MM.1S (cell line): Measurements from ENCODE around the gene AKAP8L.
A peak's percentile ranks its signal among the peaks of the same experiment; 100 is the strongest.

Experiments
- DNase-seq: peaks from one replicate; pipeline ENCODE4 v3.0.0-alpha.2; 2015
- H2AFZ ChIP-seq: fragments of 300-600 bp; sonication (generic); 2 replicates; pipeline ENCODE4 v1.6.0; 2016; ENCODE audit warnings: antibody characterized with exemption, low read length
- H3F3A ChIP-seq: fragments of 300-600 bp; sonication (generic); 2 replicates; pipeline ENCODE4 v1.6.1; 2016; ENCODE audit warnings: mild to moderate bottlenecking, antibody characterized with exemption, low read length, moderate library complexity, mixed read lengths; ENCODE audit not compliant: insufficient read depth
- H3K27ac ChIP-seq: fragments of 300-600 bp; sonication (generic); 2 replicates; pipeline ENCODE4 v1.5.1; 2016; ENCODE audit warnings: mild to moderate bottlenecking, low read length
- H3K27me3 ChIP-seq: fragments of 300-600 bp; sonication (generic); replicated peaks from 2 replicates; pipeline ENCODE4 v1.6.0; 2016; ENCODE audit warnings: low read length; ENCODE audit not compliant: insufficient read depth
- H3K36me3 ChIP-seq: fragments of 300-600 bp; sonication (generic); replicated peaks from 2 replicates; pipeline ENCODE4 v1.6.1; 2016; ENCODE audit warnings: mild to moderate bottlenecking, low read length, mixed read lengths; ENCODE audit not compliant: insufficient read depth
- H3K4me1 ChIP-seq: fragments of 300-600 bp; sonication (generic); 2 replicates; pipeline ENCODE4 v1.6.1; 2016; ENCODE audit warnings: low read length, mixed read lengths
- H3K4me2 ChIP-seq: fragments of 300-600 bp; sonication (generic); 2 replicates; pipeline ENCODE4 v1.6.0; 2016; ENCODE audit warnings: low read depth, low read length
- H3K4me3 ChIP-seq: fragments of 300-600 bp; sonication (generic); 2 replicates; pipeline ENCODE4 v1.5.1; 2016; ENCODE audit warnings: low read length, mixed read lengths
- H3K79me2 ChIP-seq: fragments of 300-600 bp; sonication (generic); 2 replicates; pipeline ENCODE4 v1.6.1; 2016; ENCODE audit warnings: mixed run types, low read length, mixed read lengths
- H3K9ac ChIP-seq: fragments of 300-600 bp; sonication (generic); 2 replicates; pipeline ENCODE4 v1.6.1; 2016; ENCODE audit warnings: low read length, mixed read lengths
- H3K9me2 ChIP-seq: fragments of 300-600 bp; sonication (generic); replicated peaks from 2 replicates; pipeline ENCODE4 v1.6.1; 2016; ENCODE audit warnings: mild to moderate bottlenecking, low read length, mixed read lengths; ENCODE audit not compliant: insufficient read depth
- H3K9me3 ChIP-seq: fragments of 300-600 bp; sonication (generic); replicated peaks from 2 replicates; pipeline ENCODE4 v1.6.1; 2016; ENCODE audit warnings: mild to moderate bottlenecking, low read length, mixed read lengths; ENCODE audit not compliant: insufficient read depth
- H4K20me1 ChIP-seq: fragments of 300-600 bp; sonication (generic); 2 replicates; pipeline ENCODE4 v1.6.1; 2016; ENCODE audit warnings: mild to moderate bottlenecking, low read length, moderate library complexity, mixed read lengths; ENCODE audit not compliant: insufficient read depth
- CTCF ChIP-seq: fragments of 300-600 bp; sonication (generic); IDR thresholded peaks from 2 replicates; pipeline ENCODE4 v1.5.1; 2016; ENCODE audit warnings: antibody characterized with exemption, low read length, mixed read lengths
- EZH2 ChIP-seq: fragments of 300-600 bp; sonication (generic); optimal IDR thresholded peaks from 2 replicates; pipeline ENCODE3; 2017; ENCODE audit warnings: low read depth, mild to moderate bottlenecking, antibody characterized with exemption, low read length, mixed read lengths
- EZH2phosphoT487 ChIP-seq: fragments of 300-600 bp; sonication (generic); IDR thresholded peaks from 2 replicates; pipeline ENCODE4 v1.6.1; 2018; ENCODE audit warnings: antibody characterized with exemption, low read length

Gene AKAP8L

GRCh38 chr19:15455996-15456395, 37.2 kb upstream of the AKAP8L start:
- DNase-seq = no peak
- H3F3A ChIP-seq = peaks cover 12% of the 10 kb centered on the region
- no peak overlapping the region for H3K4me3 ChIP-seq
- H3K9me3 ChIP-seq = no peaks in the 10 kb centered on the region
- no peaks in the 10 kb centered on the region for H3K27me3 ChIP-seq
- H3K79me2 ChIP-seq = peaks cover 7% of the 10 kb centered on the region; the same call in 1 of the 2 replicates
- no peak overlapping the region for H3K4me2 ChIP-seq
- H3K9ac ChIP-seq = no peak overlapping the region
- no peaks in the 10 kb centered on the region for H3K9me2 ChIP-seq
- no peaks in the 10 kb centered on the region for H3K4me1 ChIP-seq
- H3K27ac ChIP-seq = no peak overlapping the region
- H2AFZ ChIP-seq = no peak overlapping the region
- TF ChIP-seq EZH2 = no peak
- TF ChIP-seq CTCF = no peak
- TF ChIP-seq EZH2phosphoT487 = no peak
- no peaks in the 10 kb centered on the region for H4K20me1 ChIP-seq
- H3K36me3 ChIP-seq = no peaks in the 10 kb centered on the region; the same call in none of the 2 replicates

GRCh38 chr19:15453906-15454860, 35.4 kb upstream of the AKAP8L start:
- Histone ChIP-seq H3K79me2 (no peaks in the 10 kb centered on the region), H3K4me3 (no peak overlapping the region), H4K20me1 (no peaks in the 10 kb centered on the region), H3K4me2 (no peak overlapping the region), H3K27ac (no peak overlapping the region), H3K4me1 (no peaks in the 10 kb centered on the region), H3K36me3 (no peaks in the 10 kb centered on the region; the same call in 1 of the 2 replicates), H3K9me2 (no peaks in the 10 kb centered on the region), H3K9ac (no peak overlapping the region), H2AFZ (no peak overlapping the region), H3F3A (peaks cover 23% of the 10 kb centered on the region), H3K27me3 (no peaks in the 10 kb centered on the region), H3K9me3 (no peaks in the 10 kb centered on the region)
- DNase-seq = no peak
- TF ChIP-seq CTCF = 0 out of 2 replicates have a peak, but pooled peaks have one; percentile 10
- no peak for TF ChIP-seq EZH2

- Histone ChIP-seq H3K4me2 (no peak overlapping the region), H3K27ac (no peak overlapping the region), H3K4me1 (no peaks in the 10 kb centered on the region), H3K27me3 (no peaks in the 10 kb centered on the region), H4K20me1 (no peaks in the 10 kb centered on the region), H3K4me3 (no peak overlapping the region), H3K9me3 (no peaks in the 10 kb centered on the region), H3K36me3 (no peaks in the 10 kb centered on the region; the same call in 1 of the 2 replicates), H3F3A (peaks cover 23% of the 10 kb centered on the region), H2AFZ (no peak overlapping the region), H3K79me2 (no peaks in the 10 kb centered on the region), H3K9ac (no peak overlapping the region), H3K9me2 (no peaks in the 10 kb centered on the region)
- DNase-seq = no peak
- no peak for TF ChIP-seq CTCF
- TF ChIP-seq EZH2phosphoT487 = no peak
- TF ChIP-seq EZH2 = no peak
Measured at GRCh38 chr19:15453091-15453578, 34.3 kb upstream of the AKAP8L start.
